VCaP (cell line): Measurements from ENCODE around the gene NPFFR2.

ENCODE experiments used
- H3K27ac ChIP-seq: fragments of 450-650 bp; 2 replicates; pipeline ENCODE4 v1.5.1; 2017
- TF ChIP-seq, protein P1 (sequence below): fragments of 450-650 bp; conservative IDR thresholded peaks from 2 replicates; pipeline ENCODE4 v1.5.1; 2017; ENCODE audit warnings: mild to moderate bottlenecking, moderate library complexity

The NPFFR2 gene

DNA sequence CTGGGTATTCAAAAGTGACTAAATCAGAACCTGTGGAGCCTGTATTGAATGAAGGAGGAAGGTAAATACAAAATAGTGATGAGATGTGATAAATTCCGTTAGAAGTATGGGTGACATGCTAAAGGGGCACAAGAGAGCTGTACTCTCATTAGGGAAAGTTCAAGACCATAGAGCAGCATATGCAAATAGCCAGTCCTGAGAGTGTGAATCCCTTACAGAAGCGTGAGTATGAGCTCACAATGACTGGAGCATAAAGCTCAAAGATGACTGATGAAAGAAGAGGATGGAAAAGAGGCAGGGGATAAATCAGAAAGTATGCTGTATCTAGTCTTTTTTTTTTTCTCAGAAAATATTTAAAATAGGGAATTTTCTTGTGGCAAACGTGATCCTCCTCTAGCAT lies 12.1 kb upstream of the NPFFR2 start:
- TF ChIP-seq, protein P1, sequence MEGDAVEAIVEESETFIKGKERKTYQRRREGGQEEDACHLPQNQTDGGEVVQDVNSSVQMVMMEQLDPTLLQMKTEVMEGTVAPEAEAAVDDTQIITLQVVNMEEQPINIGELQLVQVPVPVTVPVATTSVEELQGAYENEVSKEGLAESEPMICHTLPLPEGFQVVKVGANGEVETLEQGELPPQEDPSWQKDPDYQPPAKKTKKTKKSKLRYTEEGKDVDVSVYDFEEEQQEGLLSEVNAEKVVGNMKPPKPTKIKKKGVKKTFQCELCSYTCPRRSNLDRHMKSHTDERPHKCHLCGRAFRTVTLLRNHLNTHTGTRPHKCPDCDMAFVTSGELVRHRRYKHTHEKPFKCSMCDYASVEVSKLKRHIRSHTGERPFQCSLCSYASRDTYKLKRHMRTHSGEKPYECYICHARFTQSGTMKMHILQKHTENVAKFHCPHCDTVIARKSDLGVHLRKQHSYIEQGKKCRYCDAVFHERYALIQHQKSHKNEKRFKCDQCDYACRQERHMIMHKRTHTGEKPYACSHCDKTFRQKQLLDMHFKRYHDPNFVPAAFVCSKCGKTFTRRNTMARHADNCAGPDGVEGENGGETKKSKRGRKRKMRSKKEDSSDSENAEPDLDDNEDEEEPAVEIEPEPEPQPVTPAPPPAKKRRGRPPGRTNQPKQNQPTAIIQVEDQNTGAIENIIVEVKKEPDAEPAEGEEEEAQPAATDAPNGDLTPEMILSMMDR = no peak
- no peak overlapping the region for H3K27ac ChIP-seq

DNA sequence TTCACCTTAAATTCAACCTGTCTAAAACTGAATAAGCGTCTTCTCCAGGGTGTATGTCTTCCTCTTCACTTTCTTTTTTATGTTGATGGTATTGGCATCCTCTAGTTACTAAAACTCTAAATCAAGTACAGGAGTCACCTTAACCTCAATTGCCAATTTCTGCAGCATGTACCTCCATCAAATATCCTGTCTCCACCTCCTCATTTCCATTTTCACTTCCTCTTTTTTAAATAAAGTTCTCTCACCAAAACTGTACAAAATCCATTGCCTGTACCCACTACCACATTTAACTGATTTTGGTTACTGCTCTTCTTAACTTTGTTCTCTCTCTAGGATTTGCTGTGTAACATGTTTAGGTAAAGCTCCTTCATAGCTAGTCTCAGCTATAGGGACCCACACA lies 9.2 kb upstream of the NPFFR2 start:
- H3K27ac ChIP-seq = no peak overlapping the region
- TF ChIP-seq, protein P1 = no peak

DNA sequence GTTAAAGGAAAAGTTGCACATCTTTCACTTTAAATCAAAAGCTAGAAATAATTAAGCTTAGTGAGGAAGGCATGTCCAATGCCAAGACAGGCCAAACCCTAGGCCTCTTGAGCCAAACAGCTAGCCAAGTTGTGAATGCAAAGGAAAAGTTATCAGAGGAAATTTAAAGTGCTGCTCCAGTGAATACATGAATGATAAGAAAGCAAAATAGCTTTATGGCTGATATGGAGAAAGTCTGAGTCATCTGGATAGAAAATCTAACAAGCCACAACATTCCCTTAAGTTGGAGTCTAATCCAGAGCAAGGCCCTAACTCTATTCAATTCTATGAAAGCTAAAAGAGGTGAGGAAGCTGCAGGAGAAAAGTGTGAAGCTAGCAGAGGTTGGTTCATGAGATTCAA lies 23.8 kb downstream of the NPFFR2 start:
- TF ChIP-seq, protein P1 = no peak
- no peak overlapping the region for H3K27ac ChIP-seq

DNA sequence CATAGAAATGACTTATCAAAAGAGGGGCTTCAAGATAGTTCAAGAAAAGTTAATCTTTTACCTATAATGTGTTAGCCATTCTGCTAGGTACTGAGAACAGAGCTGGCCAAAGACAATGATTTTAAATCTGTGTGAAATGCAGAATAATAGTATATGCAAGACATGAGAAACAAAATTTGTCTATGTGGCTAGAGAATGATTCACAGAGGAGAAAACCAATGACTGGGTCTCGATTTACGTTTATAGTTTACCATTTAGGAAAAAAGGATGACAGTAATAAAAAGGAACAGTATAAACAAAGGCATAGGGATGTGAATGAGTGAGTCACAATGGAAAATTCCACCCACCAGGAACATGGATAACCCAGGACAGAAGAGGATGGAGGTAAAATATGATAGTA lies 31.9 kb downstream of the NPFFR2 start:
- H3K27ac ChIP-seq = no peak overlapping the region
- TF ChIP-seq, protein P1 = no peak

DNA sequence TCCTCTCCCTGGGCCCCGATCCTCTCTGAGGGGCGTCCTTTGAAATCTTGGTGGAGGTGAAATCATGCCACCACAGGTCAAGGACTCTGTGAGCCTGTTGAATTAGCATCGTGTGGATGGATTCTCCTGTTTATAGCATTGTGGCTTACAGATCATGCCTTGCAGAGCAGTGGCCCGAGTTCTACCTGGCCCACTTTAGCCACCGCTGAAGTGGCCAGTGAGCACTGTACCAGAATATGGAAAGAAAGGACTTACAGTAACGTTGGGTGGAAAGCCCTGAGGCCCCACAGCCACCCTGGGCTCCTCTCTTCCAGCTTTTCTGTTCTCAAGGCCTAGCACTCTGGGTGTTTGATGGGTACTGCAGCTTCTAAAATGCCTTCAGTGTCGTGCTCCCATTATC lies 35.3 kb downstream of the NPFFR2 start:
- no peak overlapping the region for H3K27ac ChIP-seq
- TF ChIP-seq, protein P1 = no peak

DNA sequence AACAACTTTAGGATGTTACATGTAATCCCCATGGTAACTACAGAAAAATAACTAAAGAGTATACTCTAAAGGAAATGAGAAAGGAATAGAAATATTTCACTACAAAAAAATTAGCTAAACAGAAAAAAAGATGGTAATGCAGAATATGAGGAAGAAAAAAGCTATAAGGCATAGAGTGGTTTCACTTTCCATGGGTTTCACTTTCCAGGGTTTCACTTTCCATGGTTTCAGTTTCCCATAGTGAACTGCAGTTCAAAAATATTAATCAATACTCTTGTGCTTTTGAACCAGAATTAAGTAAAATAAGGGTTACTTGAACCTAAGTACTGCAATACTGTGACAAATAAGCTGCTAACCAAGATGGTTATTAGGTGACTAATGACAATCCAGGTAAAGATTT lies 42.0 kb downstream of the NPFFR2 start:
- TF ChIP-seq, protein P1 = no peak
- H3K27ac ChIP-seq = no peak overlapping the region

DNA sequence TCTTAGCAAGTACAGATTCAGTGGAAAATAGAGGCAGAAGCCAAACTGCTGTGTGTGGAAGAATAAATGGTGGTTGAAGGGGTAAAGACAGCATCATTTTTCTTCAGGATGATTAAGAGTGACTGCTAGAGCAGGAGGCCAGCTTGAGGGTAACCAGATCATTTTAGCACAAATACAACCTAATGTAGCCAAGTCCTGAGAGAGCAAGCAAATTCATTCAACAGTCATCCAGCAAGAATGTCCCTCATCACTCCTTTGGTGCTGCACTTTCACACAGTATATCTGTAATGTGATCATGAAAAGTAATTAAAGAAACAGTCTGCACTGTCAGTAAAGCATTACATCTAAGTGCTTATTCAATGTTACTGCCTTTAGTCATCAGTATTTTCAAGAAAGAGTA lies 44.8 kb downstream of the NPFFR2 start:
- no peak overlapping the region for H3K27ac ChIP-seq
- TF ChIP-seq, protein P1 = no peak

DNA sequence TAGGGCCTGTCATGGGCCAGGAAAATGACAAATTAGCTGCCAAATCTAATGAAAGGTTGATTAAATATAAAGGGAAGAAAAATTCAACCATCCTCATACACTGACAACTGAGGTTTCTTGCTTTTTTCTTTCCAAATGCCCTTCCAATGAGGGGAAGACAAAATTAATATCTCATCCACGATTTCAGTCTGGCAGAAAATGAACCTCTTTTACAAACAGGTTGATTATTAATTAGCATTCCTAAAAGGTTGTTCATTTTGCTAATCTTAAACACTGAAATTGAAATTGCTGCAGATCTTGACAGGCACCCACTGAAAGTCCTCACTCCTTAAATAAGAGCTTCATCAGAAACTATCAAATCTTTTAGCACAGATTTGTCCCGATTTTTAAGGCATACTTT lies 45.5 kb downstream of the NPFFR2 start:
- TF ChIP-seq, protein P1 = no peak
- H3K27ac ChIP-seq = no peak overlapping the region
